ENCODE results near the gene SMAP1. TPM values are rescaled to one million over a fixed set of nuclear protein-coding genes. Genes with fewer than 3 reads are reported as not detected.

Gene SMAP1
- total RNA-seq, 5 donors from 2014 or later (not counting 1 experiment from before 2014, with no cell fraction given): 27.1 to 32.3 (median 31.9) TPM

DNA sequence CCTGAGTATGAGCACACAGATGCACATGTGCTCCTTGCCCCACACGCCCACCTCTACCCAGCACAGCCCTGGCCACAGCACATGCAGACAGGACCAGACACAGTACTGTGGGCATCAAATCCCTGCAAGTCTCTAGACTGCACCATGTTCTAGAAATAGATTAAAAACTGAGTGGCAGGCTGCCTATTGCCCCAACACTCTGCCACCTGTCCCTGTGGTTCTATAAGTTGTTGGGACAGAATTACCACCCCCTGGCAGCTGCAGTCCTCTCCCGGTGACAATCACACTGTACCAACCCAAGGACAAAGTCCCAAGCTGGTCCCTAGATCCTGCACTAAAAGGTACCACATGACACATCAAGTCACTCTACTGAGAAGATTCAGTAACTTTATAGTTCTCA is 219.0 kb downstream of the SMAP1 start:
- Histone ChIP-seq H3K27ac (ENCODE audit: low read length) (no peak overlapping the region), H3K27me3 (replicated peaks in 1 of 2; ENCODE audit: control insufficient read depth in 2 of 2, extremely low read depth in 1 of 2, insufficient read depth in 2 of 2, low read length in 1 of 2) (peaks cover 0 to 7% of the 10 kb centered on the region in 2 experiments), H3K4me1 (ENCODE audit: control insufficient read depth in 1 of 2, extremely low read depth in 1 of 2, insufficient read depth in 2 of 2, low read length in 2 of 2) (peaks cover 0 to 2% of the 10 kb centered on the region in 2 experiments), H3K36me3 (ENCODE audit: control insufficient read depth in 2 of 2, extremely low read depth in 1 of 2, insufficient read depth in 1 of 2, low read length in 1 of 2) (no peaks in the 10 kb centered on the region), H3K9me3 (no peaks in the 10 kb centered on the region), H3K4me3 (ENCODE audit: control insufficient read depth in 1 of 2, extremely low read depth in 1 of 2, low read length in 1 of 2) (no peak overlapping the region)
- Mint-ChIP-seq H3K27me3 (peaks cover 15% of the 10 kb centered on the region in 2 donors), H3K4me3 (no peak overlapping the region), H3K9me3 (no peaks in the 10 kb centered on the region), H3K27ac (no peak overlapping the region), H3K4me1 (no peaks in the 10 kb centered on the region), H3K36me3 (no peaks in the 10 kb centered on the region)
- WGBS (ENCODE audit: insufficient coverage): 83% methylated on average over 2 of the region's 2 CpGs
- ChIA-PET POLR2A (no interaction called here), CTCF (interaction anchor here (0.9 to 3.3 kb wide), 5 partner anchors 19 to 366 kb away, joined by 3 to 31 read pairs (median 3); no protein-coding TSS in a partner anchor)
- no peak for ATAC-seq (replicated peaks in 1 of 4)
- DNase-seq: no peak

DNA sequence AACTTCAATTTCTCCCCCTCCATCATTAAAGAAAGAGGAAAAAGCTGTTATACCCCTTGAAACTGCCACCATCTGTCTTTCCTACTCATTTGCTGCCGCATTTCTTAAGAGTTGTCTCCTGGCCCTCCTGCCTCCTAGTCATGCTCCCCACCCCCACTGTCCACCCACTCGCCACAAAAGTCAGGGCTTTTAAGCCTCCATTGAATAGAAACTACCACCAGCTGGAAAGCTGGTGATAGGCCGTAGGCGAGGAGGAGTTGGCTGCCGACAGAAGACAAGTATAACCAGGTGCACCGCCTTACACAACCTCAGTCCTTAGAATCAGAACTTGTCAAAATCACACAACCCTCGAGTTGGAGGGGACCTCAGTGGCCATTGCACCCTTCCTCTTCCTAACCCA is 221.6 kb downstream of the SMAP1 start:
- 73% methylated on average over 7 of the region's 7 CpGs for WGBS (ENCODE audit: insufficient coverage)

DNA sequence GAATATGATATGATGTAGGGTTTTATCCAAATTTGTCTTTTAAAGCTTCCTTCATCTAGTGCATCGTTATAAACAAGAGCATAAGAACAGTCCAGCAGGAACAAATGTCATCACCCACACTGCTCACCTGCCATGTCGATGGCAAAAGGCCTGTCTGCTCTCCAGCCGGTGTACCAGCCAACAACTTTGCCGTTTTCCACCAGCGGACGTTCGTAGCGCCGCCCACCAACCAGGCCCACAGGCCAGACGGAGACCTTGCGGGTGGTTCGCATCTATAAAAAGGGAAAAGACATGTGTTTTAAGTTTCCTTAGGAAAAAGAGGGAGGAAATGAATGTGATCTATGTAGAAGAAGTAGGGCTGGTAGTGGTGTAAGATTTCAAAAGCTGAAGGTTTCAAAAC is 226.3 kb downstream of the SMAP1 start:
- no peak for DNase-seq
- Histone ChIP-seq H3K4me3 (ENCODE audit: control insufficient read depth in 1 of 2, extremely low read depth in 1 of 2, low read length in 1 of 2) (no peak overlapping the region), H3K27ac (ENCODE audit: low read length) (no peak overlapping the region), H3K4me1 (ENCODE audit: control insufficient read depth in 1 of 2, extremely low read depth in 1 of 2, insufficient read depth in 2 of 2, low read length in 2 of 2) (no peaks in the 10 kb centered on the region), H3K27me3 (replicated peaks in 1 of 2; ENCODE audit: control insufficient read depth in 2 of 2, extremely low read depth in 1 of 2, insufficient read depth in 2 of 2, low read length in 1 of 2) (peaks cover 0 to 7% of the 10 kb centered on the region in 2 experiments), H3K36me3 (ENCODE audit: control insufficient read depth in 2 of 2, extremely low read depth in 1 of 2, insufficient read depth in 1 of 2, low read length in 1 of 2) (no peaks in the 10 kb centered on the region), H3K9me3 (no peaks in the 10 kb centered on the region)
- H3K27ac Mint-ChIP-seq: no peak overlapping the region
- ATAC-seq (replicated peaks in 1 of 4): no peak
- H3K36me3 Mint-ChIP-seq: no peaks in the 10 kb centered on the region
- no peak overlapping the region for H3K4me3 Mint-ChIP-seq
- H3K4me1 Mint-ChIP-seq: no peaks in the 10 kb centered on the region
- CTCF ChIA-PET: no interaction called here
- peaks cover 13 to 14% of the 10 kb centered on the region in 2 donors for H3K27me3 Mint-ChIP-seq
- WGBS (ENCODE audit: insufficient coverage): 83% methylated on average over 10 of the region's 12 CpGs
- no peaks in the 10 kb centered on the region for H3K9me3 Mint-ChIP-seq
- POLR2A ChIA-PET: no interaction called here

More for the DNA sequence above, 221.6 kb downstream of the SMAP1 start:
- H3K4me3 Mint-ChIP-seq: no peak overlapping the region
- no peaks in the 10 kb centered on the region for H3K36me3 ChIP-seq (ENCODE audit: control insufficient read depth in 2 of 2, extremely low read depth in 1 of 2, insufficient read depth in 1 of 2, low read length in 1 of 2)
- no peaks in the 10 kb centered on the region for H3K36me3 Mint-ChIP-seq
- H3K27ac Mint-ChIP-seq: no peak overlapping the region
- no peak overlapping the region for H3K4me3 ChIP-seq (ENCODE audit: control insufficient read depth in 1 of 2, extremely low read depth in 1 of 2, low read length in 1 of 2)
- H3K27ac ChIP-seq (ENCODE audit: low read length): no peak overlapping the region
- no peaks in the 10 kb centered on the region for H3K4me1 Mint-ChIP-seq
- no peak for ATAC-seq (replicated peaks in 1 of 4)
- no peak for DNase-seq
- ChIA-PET CTCF (no interaction called here), POLR2A (no interaction called here)
- peaks cover 4 to 11% of the 10 kb centered on the region in 2 donors for H3K27me3 Mint-ChIP-seq
- H3K27me3 ChIP-seq (replicated peaks in 1 of 2; ENCODE audit: control insufficient read depth in 2 of 2, extremely low read depth in 1 of 2, insufficient read depth in 2 of 2, low read length in 1 of 2): peaks cover 0 to 11% of the 10 kb centered on the region in 2 experiments
- peaks cover 0 to 1% of the 10 kb centered on the region in 2 experiments for H3K4me1 ChIP-seq (ENCODE audit: control insufficient read depth in 1 of 2, extremely low read depth in 1 of 2, insufficient read depth in 2 of 2, low read length in 2 of 2)
- no peaks in the 10 kb centered on the region for H3K9me3 ChIP-seq
- no peaks in the 10 kb centered on the region for H3K9me3 Mint-ChIP-seq

DNA sequence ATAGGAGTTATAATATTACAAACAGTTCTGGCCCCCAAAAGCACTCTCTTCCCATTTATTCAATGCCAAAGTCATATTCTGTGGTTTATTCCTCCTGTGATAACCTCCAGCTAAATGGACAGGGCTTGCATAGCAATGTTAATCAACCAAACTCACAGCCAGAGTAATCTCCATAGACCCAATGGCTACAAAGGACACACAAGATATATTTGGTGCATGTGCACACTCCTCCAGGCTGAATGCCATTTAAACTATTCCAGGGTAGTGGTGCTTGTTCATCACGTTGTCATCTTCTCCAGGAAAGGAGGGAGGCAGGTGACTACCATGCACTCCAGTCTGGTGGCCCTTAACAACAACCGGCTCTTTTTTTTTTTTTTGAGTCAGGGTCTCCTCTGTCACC is 232.4 kb downstream of the SMAP1 start:
- H3K27me3 Mint-ChIP-seq: peaks cover 12 to 39% of the 10 kb centered on the region in 2 donors
- POLR2A ChIA-PET: no interaction called here
- H3K4me1 Mint-ChIP-seq: no peaks in the 10 kb centered on the region
- Histone ChIP-seq H3K4me1 (ENCODE audit: control insufficient read depth in 1 of 2, extremely low read depth in 1 of 2, insufficient read depth in 2 of 2, low read length in 2 of 2) (no peaks in the 10 kb centered on the region), H3K36me3 (ENCODE audit: control insufficient read depth in 2 of 2, extremely low read depth in 1 of 2, insufficient read depth in 1 of 2, low read length in 1 of 2) (no peaks in the 10 kb centered on the region), H3K27ac (ENCODE audit: low read length) (no peak overlapping the region), H3K4me3 (ENCODE audit: control insufficient read depth in 1 of 2, extremely low read depth in 1 of 2, low read length in 1 of 2) (no peak overlapping the region), H3K27me3 (replicated peaks in 1 of 2; ENCODE audit: control insufficient read depth in 2 of 2, extremely low read depth in 1 of 2, insufficient read depth in 2 of 2, low read length in 1 of 2) (peaks cover 0 to 2% of the 10 kb centered on the region in 2 experiments), H3K9me3 (no peaks in the 10 kb centered on the region)
- no peak overlapping the region for H3K27ac Mint-ChIP-seq
- CTCF ChIA-PET: interaction anchor here in 1 of 2 donors (0.6 kb wide), 1 partner anchor 82 kb away, joined by 3 read pairs; no protein-coding TSS in a partner anchor
- no peak for DNase-seq
- no peak for ATAC-seq (replicated peaks in 1 of 4)
- no peaks in the 10 kb centered on the region for H3K36me3 Mint-ChIP-seq
- whole genome bisulfite sequencing (ENCODE audit: insufficient coverage): no CpG with 5 or more reads among the region's 2 CpGs
- no peak overlapping the region for H3K4me3 Mint-ChIP-seq
- no peaks in the 10 kb centered on the region for H3K9me3 Mint-ChIP-seq

DNA sequence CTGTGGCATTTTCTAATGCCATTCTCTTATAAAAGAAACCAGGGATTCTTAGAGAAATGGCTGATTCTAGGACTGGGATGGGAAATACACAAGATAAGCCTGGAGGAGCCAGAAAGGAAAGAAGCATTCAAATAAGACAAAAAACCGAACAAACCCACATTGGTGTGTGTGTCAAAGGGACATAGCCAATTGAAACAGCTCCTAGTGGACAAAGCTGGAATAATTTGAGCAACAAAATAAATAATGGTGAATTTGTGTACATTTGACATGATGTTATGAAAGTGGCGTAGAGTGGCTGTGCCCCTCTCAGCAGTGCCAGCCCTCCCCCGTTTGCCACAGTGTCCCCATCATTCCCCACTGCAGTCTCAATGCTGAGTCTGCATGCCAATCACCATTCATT is 233.6 kb downstream of the SMAP1 start:
- no peak overlapping the region for H3K4me3 Mint-ChIP-seq
- WGBS (ENCODE audit: insufficient coverage): 100% methylated on average over 1 of the region's 3 CpGs
- H3K9me3 Mint-ChIP-seq: no peaks in the 10 kb centered on the region
- H3K27me3 ChIP-seq (replicated peaks in 1 of 2; ENCODE audit: control insufficient read depth in 2 of 2, extremely low read depth in 1 of 2, insufficient read depth in 2 of 2, low read length in 1 of 2): peaks cover 0 to 2% of the 10 kb centered on the region in 2 experiments
- ATAC-seq (replicated peaks in 1 of 4) (no peak), DNase-seq (no peak)
- no peaks in the 10 kb centered on the region for H3K36me3 Mint-ChIP-seq
- no peaks in the 10 kb centered on the region for H3K9me3 ChIP-seq
- H3K4me1 ChIP-seq (ENCODE audit: control insufficient read depth in 1 of 2, extremely low read depth in 1 of 2, insufficient read depth in 2 of 2, low read length in 2 of 2): no peaks in the 10 kb centered on the region
- H3K36me3 ChIP-seq (ENCODE audit: control insufficient read depth in 2 of 2, extremely low read depth in 1 of 2, insufficient read depth in 1 of 2, low read length in 1 of 2): no peaks in the 10 kb centered on the region
- H3K4me3 ChIP-seq (ENCODE audit: control insufficient read depth in 1 of 2, extremely low read depth in 1 of 2, low read length in 1 of 2): no peak overlapping the region
- ChIA-PET POLR2A (no interaction called here), CTCF (interaction anchor here in 1 of 2 donors (0.6 kb wide), 1 partner anchor 10 kb away, joined by 3 read pairs; no protein-coding TSS in a partner anchor)
- H3K27me3 Mint-ChIP-seq: peaks cover 12 to 33% of the 10 kb centered on the region in 2 donors
- no peak overlapping the region for H3K27ac Mint-ChIP-seq
- no peak overlapping the region for H3K27ac ChIP-seq (ENCODE audit: low read length)
- no peaks in the 10 kb centered on the region for H3K4me1 Mint-ChIP-seq

DNA sequence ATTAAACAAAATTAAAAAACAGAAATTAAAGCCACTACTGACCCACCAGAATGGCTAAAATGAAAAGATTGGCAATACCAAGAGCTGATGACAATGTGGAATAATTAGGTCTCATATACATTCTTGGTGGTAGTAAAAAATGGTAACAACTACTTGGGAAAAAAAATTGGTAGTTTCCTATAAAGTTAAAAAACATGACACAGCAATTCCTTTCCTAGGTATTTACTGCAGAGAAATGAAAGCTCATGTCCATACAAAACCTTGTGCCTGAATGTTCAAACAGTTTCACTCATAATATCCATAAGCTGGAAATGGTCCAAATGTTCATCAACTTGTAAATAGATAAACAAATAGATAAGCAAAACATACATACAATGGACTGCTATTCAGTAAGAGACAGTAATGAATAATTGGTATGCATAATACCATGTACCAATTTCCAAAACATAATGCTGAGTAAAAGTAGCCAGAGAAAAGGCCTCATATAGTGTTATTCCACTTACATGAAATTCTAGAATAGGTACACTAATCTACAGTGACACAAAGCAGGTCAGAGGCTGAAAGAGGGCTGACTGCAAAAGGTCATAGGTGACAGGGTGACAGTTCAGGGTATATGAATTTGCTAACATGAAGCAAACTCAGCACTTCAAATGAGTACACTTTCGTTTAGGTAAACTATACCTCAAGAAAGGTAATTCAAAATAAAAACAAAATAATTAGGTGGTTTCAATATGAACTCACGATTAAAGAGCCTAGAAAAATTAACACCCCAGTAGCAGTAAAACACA is 236.2 kb downstream of the SMAP1 start:
- Histone ChIP-seq H3K36me3 (ENCODE audit: control insufficient read depth in 2 of 2, extremely low read depth in 1 of 2, insufficient read depth in 1 of 2, low read length in 1 of 2) (no peaks in the 10 kb centered on the region), H3K4me3 (ENCODE audit: control insufficient read depth in 1 of 2, extremely low read depth in 1 of 2, low read length in 1 of 2) (no peak overlapping the region), H3K27me3 (replicated peaks in 1 of 2; ENCODE audit: control insufficient read depth in 2 of 2, extremely low read depth in 1 of 2, insufficient read depth in 2 of 2, low read length in 1 of 2) (peaks cover 0 to 2% of the 10 kb centered on the region in 2 experiments), H3K9me3 (no peaks in the 10 kb centered on the region), H3K4me1 (ENCODE audit: control insufficient read depth in 1 of 2, extremely low read depth in 1 of 2, insufficient read depth in 2 of 2, low read length in 2 of 2) (no peaks in the 10 kb centered on the region), H3K27ac (ENCODE audit: low read length) (no peak overlapping the region)
- peaks cover 4 to 27% of the 10 kb centered on the region in 2 donors for H3K27me3 Mint-ChIP-seq
- no peaks in the 10 kb centered on the region for H3K4me1 Mint-ChIP-seq
- no CpG with 5 or more reads among the region's 2 CpGs for WGBS (ENCODE audit: insufficient coverage)
- no peak for DNase-seq
- POLR2A ChIA-PET: no interaction called here
- no peak for ATAC-seq (replicated peaks in 1 of 4)
- H3K4me3 Mint-ChIP-seq: no peak overlapping the region
- H3K9me3 Mint-ChIP-seq: no peaks in the 10 kb centered on the region
- no peaks in the 10 kb centered on the region for H3K36me3 Mint-ChIP-seq
- H3K27ac Mint-ChIP-seq: no peak overlapping the region
- CTCF ChIA-PET: no interaction called here

All from T-cell (primary cell).